ENCODE measurements around the gene TRDMT1.

The TRDMT1 gene

GRCh38 chr10:17175551-17175950 is 25.9 kb downstream of the TRDMT1 start:
- DNase-seq (ENCODE audit: low read depth, low spot score): no peak

GRCh38 chr10:17174626-17175025 is 26.8 kb downstream of the TRDMT1 start:
- DNase-seq (ENCODE audit: low read depth, low spot score): no peak

GRCh38 chr10:17171141-17171641 is 30.3 kb downstream of the TRDMT1 start:
- DNase-seq (ENCODE audit: low read depth, low spot score): no peak

GRCh38 chr10:17169803-17170202 is 31.7 kb downstream of the TRDMT1 start:
- DNase-seq (ENCODE audit: low read depth, low spot score): no peak

- DNase-seq (ENCODE audit: low read depth, low spot score): no peak
These were observed 34.8 kb downstream of the TRDMT1 start for GRCh38 chr10:17166699-17167098.

GRCh38 chr10:17162828-17163227 is 38.6 kb downstream of the TRDMT1 start:
- DNase-seq (ENCODE audit: low read depth, low spot score): no peak

GRCh38 chr10:17161775-17162174 is 39.7 kb downstream of the TRDMT1 start:
- no peak for DNase-seq (ENCODE audit: low read depth, low spot score)

GRCh38 chr10:17157024-17157423 is 44.4 kb downstream of the TRDMT1 start:
- DNase-seq (ENCODE audit: low read depth, low spot score): no peak

- no peak for DNase-seq (ENCODE audit: low read depth, low spot score)
These were observed 45.6 kb downstream of the TRDMT1 start for GRCh38 chr10:17155826-17156225.

- DNase-seq (ENCODE audit: low read depth, low spot score): no peak
These were observed 47.4 kb downstream of the TRDMT1 start for GRCh38 chr10:17154116-17154515.

- no peak for DNase-seq (ENCODE audit: low read depth, low spot score)
These were observed 48.2 kb downstream of the TRDMT1 start for GRCh38 chr10:17153321-17153720.

- DNase-seq (ENCODE audit: low read depth, low spot score): no peak
These were observed 49.8 kb downstream of the TRDMT1 start for GRCh38 chr10:17151716-17152115.

- DNase-seq (ENCODE audit: low read depth, low spot score): peak; percentile 36
These were observed 53.5 kb downstream of the TRDMT1 start for GRCh38 chr10:17147884-17148489.

GRCh38 chr10:17146892-17147291 is 54.6 kb downstream of the TRDMT1 start:
- no peak for DNase-seq (ENCODE audit: low read depth, low spot score)

GRCh38 chr10:17145239-17145638 is 56.2 kb downstream of the TRDMT1 start:
- DNase-seq (ENCODE audit: low read depth, low spot score): no peak

- no peak for DNase-seq (ENCODE audit: low read depth, low spot score)
These were observed 56.7 kb downstream of the TRDMT1 start for GRCh38 chr10:17144757-17145156.

- no peak for DNase-seq (ENCODE audit: low read depth, low spot score)
These were observed 57.4 kb downstream of the TRDMT1 start for GRCh38 chr10:17144032-17144431.

- DNase-seq (ENCODE audit: low read depth, low spot score): no peak
These were observed 58.3 kb downstream of the TRDMT1 start for GRCh38 chr10:17143055-17143690.

- DNase-seq (ENCODE audit: low read depth, low spot score): no peak
These were observed 59.8 kb downstream of the TRDMT1 start for GRCh38 chr10:17141504-17142229.

- DNase-seq (ENCODE audit: low read depth, low spot score): no peak
These were observed 61.1 kb downstream of the TRDMT1 start for GRCh38 chr10:17140386-17140761.

GRCh38 chr10:17138460-17139042 is 62.9 kb downstream of the TRDMT1 start:
- no peak for DNase-seq (ENCODE audit: low read depth, low spot score)

GRCh38 chr10:17134737-17135260 is 66.7 kb downstream of the TRDMT1 start:
- DNase-seq (ENCODE audit: low read depth, low spot score): no peak
